HepG2 (cell line): ENCODE data around the gene LYPD3. TPM values are rescaled to one million over a fixed set of nuclear protein-coding genes. Genes with fewer than 3 reads are reported as not detected.

Source experiments
- ATAD3A ChIP-seq: sonication (generic); formaldehyde crosslinking; IDR thresholded peaks from 2 replicates; pipeline ENCODE4 v1.4.0; 2020; ENCODE audit warnings: missing genetic modification reagents
- CREB3 ChIP-seq: sonication (generic); formaldehyde crosslinking; IDR thresholded peaks from 2 replicates; pipeline ENCODE4 v1.5.0; 2020; ENCODE audit warnings: missing genetic modification reagents
- ELF4 ChIP-seq: sonication (generic); formaldehyde crosslinking; IDR thresholded peaks from 2 replicates; pipeline ENCODE4 v1.5.0; 2020; ENCODE audit warnings: missing genetic modification reagents, mild to moderate bottlenecking, moderate library complexity, borderline replicate concordance
- GFI1 ChIP-seq: sonication (generic); formaldehyde crosslinking; IDR thresholded peaks from 2 replicates; pipeline ENCODE4 v1.5.0; 2020; ENCODE audit warnings: missing genetic modification reagents, mild to moderate bottlenecking, borderline replicate concordance
- IKZF1 ChIP-seq: fragments of 450-650 bp; IDR thresholded peaks from 2 replicates; pipeline ENCODE4 v1.7.1; 2016
- MEF2D ChIP-seq: sonication (generic); formaldehyde crosslinking; IDR thresholded peaks from 2 replicates; pipeline ENCODE4 v1.5.1; 2020; ENCODE audit warnings: mild to moderate bottlenecking, missing genetic modification reagents
- MZF1 ChIP-seq: sonication (generic); formaldehyde crosslinking; IDR thresholded peaks from 2 replicates; pipeline ENCODE4 v1.8.1; 2023; ENCODE audit warnings: mild to moderate bottlenecking, missing genetic modification reagents, borderline replicate concordance
- NR2F1 ChIP-seq, 2 experiments: fragments of 450-650 bp in 1 of 2; formaldehyde crosslinking in 1 of 2; IDR thresholded peaks; 2 replicates each; pipeline versions ENCODE4 v1.5.0 to v1.6.1; 2016 to 2020; ENCODE audit warnings: mild to moderate bottlenecking in 1 of 2, missing compliant biosample characterization in 1 of 2, missing genetic modification reagents in 1 of 2, moderate library complexity in 1 of 2
- NR2F6 ChIP-seq, 2 experiments: IDR thresholded peaks; 2 replicates each; pipeline ENCODE4 v1.6.1; 2016; ENCODE audit warnings: antibody characterized with exemption in 1 of 2, mild to moderate bottlenecking in 1 of 2
- RFX1 ChIP-seq: fragments of 450-650 bp; IDR thresholded peaks from 2 replicates; pipeline ENCODE4 v1.6.1; 2017
- XBP1 ChIP-seq: sonication (generic); formaldehyde crosslinking; IDR thresholded peaks from 2 replicates; pipeline ENCODE4 v1.5.0; 2020; ENCODE audit warnings: missing genetic modification reagents
- ZBTB38 ChIP-seq: sonication (generic); formaldehyde crosslinking; IDR thresholded peaks from 2 replicates; pipeline ENCODE4 v1.5.1; 2020; ENCODE audit warnings: mild to moderate bottlenecking, missing genetic modification reagents
- ZGPAT ChIP-seq: IDR thresholded peaks from 2 replicates; pipeline ENCODE4 v1.6.1; 2016; ENCODE audit warnings: mild to moderate bottlenecking
- ZNF264 ChIP-seq: sonication (generic); formaldehyde crosslinking; IDR thresholded peaks from 2 replicates; pipeline ENCODE4 v1.4.0; 2020; ENCODE audit warnings: missing genetic modification reagents
- ZNF792 ChIP-seq: IDR thresholded peaks from 2 replicates; pipeline ENCODE4 v1.6.1; 2016
- polyA plus RNA-seq, 8 experiments: library from polyadenylated mRNA; depleted of rRNA in 3 of 8; stranded (reverse) in 7 of 8; unstranded in 1 of 8; fragments of >200 nt; fragmentation: Illumina TruSeq in 4 of 8; extraction: Trizol in 4 of 8; gene quantifications; 2 replicates each; pipeline versions ENCODE4 v1.2.1 to v1.2.3, GENCODE V29; 2011 to 2016; ENCODE audit warnings: low read depth in 4 of 8, missing spikeins in 1 of 8, mixed read lengths in 1 of 8; ENCODE audit not compliant: insufficient read depth in 1 of 8
- total RNA-seq, 5 experiments: library from RNA; depleted of rRNA; stranded (reverse); fragments of >200 nt; fragmentation: Illumina TruSeq; extraction: Trizol; gene quantifications; 2 replicates each; pipeline ENCODE4 v1.2.3, GENCODE V29; 2016; ENCODE audit warnings: low read depth in 1 of 5
- TF ChIP-seq, protein P1 (sequence below): sonication (generic); formaldehyde crosslinking; IDR thresholded peaks from 2 replicates; pipeline ENCODE4 v1.5.1; 2020; ENCODE audit warnings: missing genetic modification reagents, mild to moderate bottlenecking, borderline replicate concordance
- TF ChIP-seq, protein P2 (sequence below): sonication (generic); formaldehyde crosslinking; conservative IDR thresholded peaks from 2 replicates; pipeline ENCODE4 v1.4.0; 2020; ENCODE audit warnings: missing genetic modification reagents
- TF ChIP-seq, protein P3 (sequence below): IDR thresholded peaks from 2 replicates; pipeline ENCODE4 v1.6.1; 2016; ENCODE audit warnings: low read depth, borderline replicate concordance
- TF ChIP-seq, protein P4 (sequence below): IDR thresholded peaks from 2 replicates; pipeline ENCODE4 v1.6.1; 2016; ENCODE audit warnings: low read depth, control low read depth
- TF ChIP-seq, protein P5 (sequence below): sonication (generic); formaldehyde crosslinking; conservative IDR thresholded peaks from 2 replicates; pipeline ENCODE4 v1.4.0; 2020; ENCODE audit warnings: missing genetic modification reagents

Gene LYPD3
- total and polyA plus RNA-seq, 2 of the 13 experiments (the other 11 are each of a cell fraction or from before 2014, with no cell fraction given) = 0.51 to 1.5 TPM

GRCh38 chr19:43504426-43505185, 39.2 kb upstream of the LYPD3 start, which contains the start of gene PHLDB3 (continued):
- TF ChIP-seq XBP1 (CRISPR knock-in tag) (no peak), NR2F1 (CRISPR knock-in tag; IDR thresholded peaks at IDR 0.05) (peak in 1 of 2 experiments; percentile 50; a peak in 1 of 4 replicates), ZNF264 (CRISPR knock-in tag) (no peak), RFX1 (no peak), ATAD3A (CRISPR knock-in tag) (no peak), GFI1 (0 out of 2 replicates have a peak, but pooled peaks have one; percentile 55), ZNF792 (CRISPR knock-in tag) (no peak), MEF2D (CRISPR knock-in tag) (no peak), CREB3 (CRISPR knock-in tag) (0 out of 2 replicates have a peak, but pooled peaks have one; percentile 16), NR2F6 (IDR thresholded peaks at IDR 0.05) (peak; percentile 45), NR2F6 (CRISPR knock-in tag; IDR thresholded peaks at IDR 0.05) (peak; percentile 3; the same call in 1 of the 2 replicates), ELF4 (CRISPR knock-in tag) (0 out of 2 replicates have a peak, but pooled peaks have one; percentile 51), IKZF1 (no peak), ZBTB38 (CRISPR knock-in tag) (peak; percentile 49; the same call in 1 of the 2 replicates), MZF1 (CRISPR knock-in tag) (no peak), ZGPAT (CRISPR knock-in tag) (0 out of 2 replicates have a peak, but pooled peaks have one; percentile 7)
- TF ChIP-seq, protein P1, sequence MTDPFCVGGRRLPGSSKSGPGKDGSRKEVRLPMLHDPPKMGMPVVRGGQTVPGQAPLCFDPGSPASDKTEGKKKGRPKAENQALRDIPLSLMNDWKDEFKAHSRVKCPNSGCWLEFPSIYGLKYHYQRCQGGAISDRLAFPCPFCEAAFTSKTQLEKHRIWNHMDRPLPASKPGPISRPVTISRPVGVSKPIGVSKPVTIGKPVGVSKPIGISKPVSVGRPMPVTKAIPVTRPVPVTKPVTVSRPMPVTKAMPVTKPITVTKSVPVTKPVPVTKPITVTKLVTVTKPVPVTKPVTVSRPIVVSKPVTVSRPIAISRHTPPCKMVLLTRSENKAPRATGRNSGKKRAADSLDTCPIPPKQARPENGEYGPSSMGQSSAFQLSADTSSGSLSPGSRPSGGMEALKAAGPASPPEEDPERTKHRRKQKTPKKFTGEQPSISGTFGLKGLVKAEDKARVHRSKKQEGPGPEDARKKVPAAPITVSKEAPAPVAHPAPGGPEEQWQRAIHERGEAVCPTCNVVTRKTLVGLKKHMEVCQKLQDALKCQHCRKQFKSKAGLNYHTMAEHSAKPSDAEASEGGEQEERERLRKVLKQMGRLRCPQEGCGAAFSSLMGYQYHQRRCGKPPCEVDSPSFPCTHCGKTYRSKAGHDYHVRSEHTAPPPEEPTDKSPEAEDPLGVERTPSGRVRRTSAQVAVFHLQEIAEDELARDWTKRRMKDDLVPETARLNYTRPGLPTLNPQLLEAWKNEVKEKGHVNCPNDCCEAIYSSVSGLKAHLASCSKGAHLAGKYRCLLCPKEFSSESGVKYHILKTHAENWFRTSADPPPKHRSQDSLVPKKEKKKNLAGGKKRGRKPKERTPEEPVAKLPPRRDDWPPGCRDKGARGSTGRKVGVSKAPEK = no peak
- TF ChIP-seq, protein P2, sequence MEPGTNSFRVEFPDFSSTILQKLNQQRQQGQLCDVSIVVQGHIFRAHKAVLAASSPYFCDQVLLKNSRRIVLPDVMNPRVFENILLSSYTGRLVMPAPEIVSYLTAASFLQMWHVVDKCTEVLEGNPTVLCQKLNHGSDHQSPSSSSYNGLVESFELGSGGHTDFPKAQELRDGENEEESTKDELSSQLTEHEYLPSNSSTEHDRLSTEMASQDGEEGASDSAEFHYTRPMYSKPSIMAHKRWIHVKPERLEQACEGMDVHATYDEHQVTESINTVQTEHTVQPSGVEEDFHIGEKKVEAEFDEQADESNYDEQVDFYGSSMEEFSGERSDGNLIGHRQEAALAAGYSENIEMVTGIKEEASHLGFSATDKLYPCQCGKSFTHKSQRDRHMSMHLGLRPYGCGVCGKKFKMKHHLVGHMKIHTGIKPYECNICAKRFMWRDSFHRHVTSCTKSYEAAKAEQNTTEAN = no peak
- TF ChIP-seq, protein P3, sequence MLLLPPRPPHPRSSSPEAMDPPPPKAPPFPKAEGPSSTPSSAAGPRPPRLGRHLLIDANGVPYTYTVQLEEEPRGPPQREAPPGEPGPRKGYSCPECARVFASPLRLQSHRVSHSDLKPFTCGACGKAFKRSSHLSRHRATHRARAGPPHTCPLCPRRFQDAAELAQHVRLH (CRISPR knock-in tag) = 0 out of 2 replicates have a peak, but pooled peaks have one; percentile 20
- TF ChIP-seq, protein P4, sequence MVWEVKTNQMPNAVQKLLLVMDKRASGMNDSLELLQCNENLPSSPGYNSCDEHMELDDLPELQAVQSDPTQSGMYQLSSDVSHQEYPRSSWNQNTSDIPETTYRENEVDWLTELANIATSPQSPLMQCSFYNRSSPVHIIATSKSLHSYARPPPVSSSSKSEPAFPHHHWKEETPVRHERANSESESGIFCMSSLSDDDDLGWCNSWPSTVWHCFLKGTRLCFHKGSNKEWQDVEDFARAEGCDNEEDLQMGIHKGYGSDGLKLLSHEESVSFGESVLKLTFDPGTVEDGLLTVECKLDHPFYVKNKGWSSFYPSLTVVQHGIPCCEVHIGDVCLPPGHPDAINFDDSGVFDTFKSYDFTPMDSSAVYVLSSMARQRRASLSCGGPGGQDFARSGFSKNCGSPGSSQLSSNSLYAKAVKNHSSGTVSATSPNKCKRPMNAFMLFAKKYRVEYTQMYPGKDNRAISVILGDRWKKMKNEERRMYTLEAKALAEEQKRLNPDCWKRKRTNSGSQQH = peak; percentile 43; the same call in 1 of the 2 replicates
- TF ChIP-seq, protein P5, sequence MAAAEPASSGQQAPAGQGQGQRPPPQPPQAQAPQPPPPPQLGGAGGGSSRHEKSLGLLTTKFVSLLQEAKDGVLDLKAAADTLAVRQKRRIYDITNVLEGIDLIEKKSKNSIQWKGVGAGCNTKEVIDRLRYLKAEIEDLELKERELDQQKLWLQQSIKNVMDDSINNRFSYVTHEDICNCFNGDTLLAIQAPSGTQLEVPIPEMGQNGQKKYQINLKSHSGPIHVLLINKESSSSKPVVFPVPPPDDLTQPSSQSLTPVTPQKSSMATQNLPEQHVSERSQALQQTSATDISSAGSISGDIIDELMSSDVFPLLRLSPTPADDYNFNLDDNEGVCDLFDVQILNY (CRISPR knock-in tag) = no peak
